Mesendoderm (in vitro differentiated cells): ENCODE data around the gene DIAPH1.

ENCODE experiments used
- DNase-seq: peaks from one replicate; pipeline ENCODE4 v3.0.0; 2013
- H2AK5ac ChIP-seq: 2 replicates; pipeline ENCODE4 v1.6.1; 2013; ENCODE audit warnings: low read length, inconsistent platforms
- H2BK120ac ChIP-seq: 2 replicates; pipeline ENCODE4 v1.6.1; 2013; ENCODE audit warnings: low read depth, mild to moderate bottlenecking, low read length, moderate library complexity, mixed read lengths
- H2BK15ac ChIP-seq: replicated peaks from 2 replicates; pipeline ENCODE4 v1.6.1; 2013; ENCODE audit warnings: low read depth, mild to moderate bottlenecking, moderate library complexity
- H2BK5ac ChIP-seq: 2 replicates; pipeline ENCODE4 v1.6.1; 2013; ENCODE audit warnings: low read length, inconsistent platforms
- H3K18ac ChIP-seq: 2 replicates; pipeline ENCODE4 v1.6.1; 2013; ENCODE audit warnings: mild to moderate bottlenecking, low read length, mixed read lengths
- H3K23ac ChIP-seq: one replicate; pipeline ENCODE4 v1.6.1; 2013; ENCODE audit warnings: low read length
- H3K27ac ChIP-seq: 2 replicates; pipeline ENCODE4 v1.5.1; 2013; ENCODE audit warnings: low read depth, mild to moderate bottlenecking, inconsistent platforms, low read length, moderate library complexity
- H3K27me3 ChIP-seq: 2 replicates; pipeline ENCODE4 v1.6.1; 2013; ENCODE audit warnings: low read length, control low read depth, mild to moderate bottlenecking, inconsistent platforms; ENCODE audit not compliant: insufficient read depth, poor library complexity
- H3K36me3 ChIP-seq: 2 replicates; pipeline ENCODE4 v1.6.1; 2013; ENCODE audit warnings: low read length, inconsistent platforms; ENCODE audit not compliant: control insufficient read depth, insufficient read depth
- H3K4ac ChIP-seq: one replicate; pipeline ENCODE4 v1.6.1; 2013; ENCODE audit warnings: low read depth, mild to moderate bottlenecking, low read length, moderate library complexity
- H3K4me1 ChIP-seq: 2 replicates; pipeline ENCODE4 v1.6.1; 2013; ENCODE audit warnings: low read depth, low read length, inconsistent platforms; ENCODE audit not compliant: control insufficient read depth
- H3K4me2 ChIP-seq: 2 replicates; pipeline ENCODE4 v1.6.1; 2013; ENCODE audit warnings: low read length
- H3K4me3 ChIP-seq: 2 replicates; pipeline ENCODE4 v1.5.1; 2013; ENCODE audit warnings: mild to moderate bottlenecking, low read length
- H3K56ac ChIP-seq: one replicate; pipeline ENCODE4 v1.6.1; 2013; ENCODE audit warnings: low read length
- H3K79me1 ChIP-seq: 2 replicates; pipeline ENCODE4 v1.6.1; 2013; ENCODE audit warnings: low read length, inconsistent platforms
- H3K79me2 ChIP-seq: 2 replicates; pipeline ENCODE4 v1.6.1; 2013; ENCODE audit warnings: mild to moderate bottlenecking, low read length; ENCODE audit not compliant: control insufficient read depth, insufficient read depth
- H3K9ac ChIP-seq: 2 replicates; pipeline ENCODE4 v1.6.1; 2013; ENCODE audit warnings: low read length, inconsistent platforms
- H4K5ac ChIP-seq: one replicate; pipeline ENCODE4 v1.6.1; 2013; ENCODE audit warnings: low read length
- H4K8ac ChIP-seq: one replicate; pipeline ENCODE4 v1.6.1; 2013; ENCODE audit warnings: low read depth, mild to moderate bottlenecking, control low read depth, low read length, moderate library complexity
- WGBS: extraction: QIAGEN DNeasy Blood & Tissue Kit; methylation state at CpG from one replicate; pipeline ENCODE4 v1.1.7; 2013; ENCODE audit warnings: low lambda C conversion rate, missing lambda C conversion rate; ENCODE audit not compliant: insufficient coverage; ENCODE audit errors: extremely low coverage; 5-methylcytosine and 5-hydroxymethylcytosine counted together

DIAPH1 gene

DNA sequence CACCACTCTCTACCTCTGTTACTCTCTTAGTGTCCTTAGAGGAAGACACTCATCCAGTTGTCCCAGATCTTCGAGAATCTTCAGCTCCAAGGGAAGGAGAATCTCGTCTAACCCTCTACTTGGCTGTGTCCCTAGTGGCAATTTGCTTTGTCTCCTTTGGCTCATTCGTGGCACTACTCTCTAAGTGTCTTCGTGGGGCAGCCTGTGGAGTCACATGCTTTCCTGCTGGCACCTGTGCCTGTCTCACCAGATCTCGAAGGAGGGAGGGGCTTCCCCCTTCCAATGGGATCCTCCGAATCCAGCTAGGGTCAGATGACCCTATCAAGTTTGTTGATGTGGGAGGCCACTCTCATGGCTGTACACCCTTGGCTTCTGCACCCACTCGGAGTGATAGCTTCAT lies 131.7 kb downstream of the DIAPH1 start:
- no CpG with 5 or more reads among the region's 7 CpGs for WGBS
- Histone ChIP-seq H3K4ac (no peak overlapping the region), H3K4me1 (peaks cover 15% of the 10 kb centered on the region)

GRCh38 chr5:141486091-141486490 lies 132.7 kb downstream of the DIAPH1 start:
- H2AK5ac ChIP-seq = no peak overlapping the region
- no peaks in the 10 kb centered on the region for H3K27me3 ChIP-seq
- no peak overlapping the region for H3K4me2 ChIP-seq
- no peaks in the 10 kb centered on the region for H3K79me2 ChIP-seq
- peaks cover 1% of the 10 kb centered on the region for H3K79me1 ChIP-seq
- no peak overlapping the region for H3K4ac ChIP-seq
- WGBS = no CpG with 5 or more reads among the region's 9 CpGs
- H3K36me3 ChIP-seq = no peaks in the 10 kb centered on the region
- no peak overlapping the region for H2BK15ac ChIP-seq
- H3K56ac ChIP-seq = no peak overlapping the region
- no peak overlapping the region for H3K4me3 ChIP-seq
- no peak overlapping the region for H2BK120ac ChIP-seq
- no peak for DNase-seq
- H3K4me1 ChIP-seq = peaks cover 15% of the 10 kb centered on the region
- H3K23ac ChIP-seq = no peak overlapping the region
- no peak overlapping the region for H4K5ac ChIP-seq
- H3K9ac ChIP-seq = no peak overlapping the region
- H4K8ac ChIP-seq = no peak overlapping the region
- no peak overlapping the region for H3K27ac ChIP-seq
- no peak overlapping the region for H2BK5ac ChIP-seq
- no peak overlapping the region for H3K18ac ChIP-seq

More for the DNA sequence above, 131.7 kb downstream of the DIAPH1 start:
- no peak overlapping the region for H3K56ac ChIP-seq
- H3K36me3 ChIP-seq = no peaks in the 10 kb centered on the region
- no peak overlapping the region for H3K4me3 ChIP-seq
- H2BK120ac ChIP-seq = no peak overlapping the region
- no peak overlapping the region for H4K8ac ChIP-seq
- no peak overlapping the region for H3K27ac ChIP-seq
- H3K27me3 ChIP-seq = no peaks in the 10 kb centered on the region
- no peak overlapping the region for H3K9ac ChIP-seq
- peaks cover 1% of the 10 kb centered on the region for H3K79me1 ChIP-seq
- H3K79me2 ChIP-seq = no peaks in the 10 kb centered on the region
- no peak overlapping the region for H4K5ac ChIP-seq
- no peak for DNase-seq
- H3K4me2 ChIP-seq = no peak overlapping the region
- no peak overlapping the region for H2BK15ac ChIP-seq
- no peak overlapping the region for H2BK5ac ChIP-seq
- no peak overlapping the region for H3K18ac ChIP-seq
- H2AK5ac ChIP-seq = no peak overlapping the region
- H3K23ac ChIP-seq = no peak overlapping the region

- DNase-seq = no peak
- Histone ChIP-seq H3K9ac (peak overlapping the region; percentile 73), H3K18ac (no peak overlapping the region), H2BK15ac (no peak overlapping the region), H3K23ac (no peak overlapping the region), H2BK120ac (no peak overlapping the region), H3K4me2 (peak overlapping the region; percentile 96), H3K4me3 (peak overlapping the region; percentile 36), H3K36me3 (no peaks in the 10 kb centered on the region), H3K27ac (no peak overlapping the region), H3K4me1 (peaks cover 15% of the 10 kb centered on the region), H2BK5ac (no peak overlapping the region), H2AK5ac (no peak overlapping the region), H3K56ac (peak overlapping the region; percentile 84), H3K79me2 (no peaks in the 10 kb centered on the region), H3K4ac (no peak overlapping the region), H4K5ac (no peak overlapping the region), H4K8ac (no peak overlapping the region), H3K27me3 (no peaks in the 10 kb centered on the region), H3K79me1 (peaks cover 1% of the 10 kb centered on the region)
- WGBS = no CpG with 5 or more reads among the region's 38 CpGs
Measured at GRCh38 chr5:141485321-141486055, 133.3 kb downstream of the DIAPH1 start.

GRCh38 chr5:141484641-141485311 lies 134.0 kb downstream of the DIAPH1 start, which contains the start of gene PCDHGC4:
PCDHGC4 (plus strand) TSS chr5:141485030; CDS start chr5:141485174, 144 bp downstream.
- H3K9ac ChIP-seq = peak within 1 kb of the TSS; percentile 73
- H3K27ac ChIP-seq = peak within 1 kb of the TSS; percentile 8
- H3K4ac ChIP-seq = no peak within 1 kb of the TSS
- no peak within 1 kb of the TSS for H4K5ac ChIP-seq
- H2BK15ac ChIP-seq = no peak within 1 kb of the TSS
- peak within 1 kb of the TSS; percentile 96 for H3K4me2 ChIP-seq
- no peaks in the 10 kb centered on the region for H3K36me3 ChIP-seq
- H3K4me1 ChIP-seq = peaks cover 15% of the 10 kb centered on the region
- no peak within 1 kb of the TSS for H2BK5ac ChIP-seq
- no peaks in the 10 kb centered on the region for H3K79me2 ChIP-seq
- no CpG with 5 or more reads among the region's 39 CpGs for WGBS
- H3K4me3 ChIP-seq = peak within 1 kb of the TSS; percentile 36
- H3K27me3 ChIP-seq = no peaks in the 10 kb centered on the region
- no peak within 1 kb of the TSS for H2BK120ac ChIP-seq
- no peak within 1 kb of the TSS for H2AK5ac ChIP-seq
- no peak within 1 kb of the TSS for H3K18ac ChIP-seq
- H3K79me1 ChIP-seq = peaks cover 1% of the 10 kb centered on the region
- H3K56ac ChIP-seq = peak within 1 kb of the TSS; percentile 84
- H4K8ac ChIP-seq = no peak within 1 kb of the TSS
- DNase-seq = peak; percentile 91
- H3K23ac ChIP-seq = no peak within 1 kb of the TSS

DNA sequence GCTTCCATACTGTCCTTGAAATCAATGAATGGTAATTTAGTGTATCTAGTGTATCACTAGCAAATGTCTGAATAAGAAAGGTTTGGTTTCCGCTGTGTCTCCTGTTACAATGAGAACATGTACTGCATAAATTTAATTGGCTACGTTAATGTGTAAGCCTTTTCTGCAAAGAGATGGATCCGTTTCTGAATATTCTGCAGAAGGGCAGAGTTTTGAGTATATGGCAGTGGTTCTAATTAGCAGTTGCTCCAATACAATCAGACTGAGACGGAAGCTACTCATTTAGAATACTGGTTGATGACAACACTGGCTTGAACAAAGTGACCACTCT lies 134.5 kb downstream of the DIAPH1 start:
- H3K27ac ChIP-seq = peak overlapping the region; percentile 8
- peak overlapping the region; percentile 84 for H3K56ac ChIP-seq
- no peak overlapping the region for H2BK5ac ChIP-seq
- H3K4me1 ChIP-seq = peaks cover 15% of the 10 kb centered on the region
- WGBS = no CpG with 5 or more reads among the region's 4 CpGs
- peaks cover 1% of the 10 kb centered on the region for H3K79me1 ChIP-seq
- H3K4ac ChIP-seq = no peak overlapping the region
- H4K8ac ChIP-seq = no peak overlapping the region
- no peak overlapping the region for H3K4me3 ChIP-seq
- no peaks in the 10 kb centered on the region for H3K79me2 ChIP-seq
- DNase-seq = no peak
- no peak overlapping the region for H2BK15ac ChIP-seq
- no peak overlapping the region for H4K5ac ChIP-seq
- H3K23ac ChIP-seq = no peak overlapping the region
- H3K36me3 ChIP-seq = no peaks in the 10 kb centered on the region
- H2AK5ac ChIP-seq = no peak overlapping the region
- peak overlapping the region; percentile 21 for H3K4me2 ChIP-seq
- H3K27me3 ChIP-seq = no peaks in the 10 kb centered on the region
- H2BK120ac ChIP-seq = no peak overlapping the region
- no peak overlapping the region for H3K18ac ChIP-seq
- H3K9ac ChIP-seq = no peak overlapping the region
